Measurements from ENCODE around the gene TEK. TPM values are rescaled to one million over a fixed set of nuclear protein-coding genes. Genes with fewer than 3 reads are reported as not detected.

The TEK gene
- total RNA-seq, 1 donor from 2014 or later = 2.3 TPM

- no peaks in the 10 kb centered on the region for H3K36me3 Mint-ChIP-seq (ENCODE audit: low read depth, unreplicated experiment)
- H3K4me1 ChIP-seq (ENCODE audit: insufficient read depth, low read length) = peaks cover 9% of the 10 kb centered on the region
- peak overlapping the region; percentile 64 for H3K27ac ChIP-seq (ENCODE audit: low read depth, low read length)
- FAIRE-seq = no peak
- H2AFZ ChIP-seq (ENCODE audit: low read depth, low read length) = peak overlapping the region; percentile 76
- H3K4me1 Mint-ChIP-seq (ENCODE audit: low read depth, unreplicated experiment) = peaks cover 12% of the 10 kb centered on the region
- H3K79me2 ChIP-seq (ENCODE audit: insufficient read depth, low read length) = peaks cover 13% of the 10 kb centered on the region
- H4K20me1 ChIP-seq (ENCODE audit: insufficient read depth, low read length) = no peaks in the 10 kb centered on the region
- H3K4me3 ChIP-seq (ENCODE audit: insufficient read depth, low read depth, low read length) = peak overlapping the region; percentile 66
- H3K27me3 Mint-ChIP-seq (ENCODE audit: low read depth, unreplicated experiment) = no peaks in the 10 kb centered on the region
- no peaks in the 10 kb centered on the region for H3K9me3 ChIP-seq (ENCODE audit: insufficient read depth, low read depth, low read length)
- H3K9ac ChIP-seq (ENCODE audit: low read length) = peak overlapping the region; percentile 77
- TF ChIP-seq, protein P1, sequence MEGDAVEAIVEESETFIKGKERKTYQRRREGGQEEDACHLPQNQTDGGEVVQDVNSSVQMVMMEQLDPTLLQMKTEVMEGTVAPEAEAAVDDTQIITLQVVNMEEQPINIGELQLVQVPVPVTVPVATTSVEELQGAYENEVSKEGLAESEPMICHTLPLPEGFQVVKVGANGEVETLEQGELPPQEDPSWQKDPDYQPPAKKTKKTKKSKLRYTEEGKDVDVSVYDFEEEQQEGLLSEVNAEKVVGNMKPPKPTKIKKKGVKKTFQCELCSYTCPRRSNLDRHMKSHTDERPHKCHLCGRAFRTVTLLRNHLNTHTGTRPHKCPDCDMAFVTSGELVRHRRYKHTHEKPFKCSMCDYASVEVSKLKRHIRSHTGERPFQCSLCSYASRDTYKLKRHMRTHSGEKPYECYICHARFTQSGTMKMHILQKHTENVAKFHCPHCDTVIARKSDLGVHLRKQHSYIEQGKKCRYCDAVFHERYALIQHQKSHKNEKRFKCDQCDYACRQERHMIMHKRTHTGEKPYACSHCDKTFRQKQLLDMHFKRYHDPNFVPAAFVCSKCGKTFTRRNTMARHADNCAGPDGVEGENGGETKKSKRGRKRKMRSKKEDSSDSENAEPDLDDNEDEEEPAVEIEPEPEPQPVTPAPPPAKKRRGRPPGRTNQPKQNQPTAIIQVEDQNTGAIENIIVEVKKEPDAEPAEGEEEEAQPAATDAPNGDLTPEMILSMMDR (IDR thresholded peaks at IDR 0.05; ENCODE audit: insufficient read depth, low read depth, low read length) = no peak
- H3K36me3 ChIP-seq (ENCODE audit: insufficient read depth, low read length) = no peaks in the 10 kb centered on the region
- no peaks in the 10 kb centered on the region for H3K9me3 Mint-ChIP-seq (ENCODE audit: unreplicated experiment)
- no peak for DNase-seq (ENCODE audit: low read depth)
- H3K4me2 ChIP-seq (ENCODE audit: low read length) = peak overlapping the region; percentile 84
- no peak overlapping the region for H3K4me3 Mint-ChIP-seq (ENCODE audit: unreplicated experiment)
- no peaks in the 10 kb centered on the region for H3K27me3 ChIP-seq (ENCODE audit: insufficient read depth, low read length)
- H3K27ac Mint-ChIP-seq (ENCODE audit: unreplicated experiment) = no peak overlapping the region
Measured at GRCh38 chr9:27109621-27110020, 596 bp downstream of the TEK start.

- H3K36me3 Mint-ChIP-seq (ENCODE audit: low read depth, unreplicated experiment) = no peaks in the 10 kb centered on the region
- Histone ChIP-seq H3K9me3 (ENCODE audit: insufficient read depth, low read depth, low read length) (no peaks in the 10 kb centered on the region), H3K36me3 (ENCODE audit: insufficient read depth, low read length) (no peaks in the 10 kb centered on the region), H3K79me2 (ENCODE audit: insufficient read depth, low read length) (peaks cover 13% of the 10 kb centered on the region), H3K4me2 (ENCODE audit: low read length) (peak overlapping the region; percentile 84), H3K27ac (ENCODE audit: low read depth, low read length) (no peak overlapping the region), H2AFZ (ENCODE audit: low read depth, low read length) (no peak overlapping the region), H3K4me1 (ENCODE audit: insufficient read depth, low read length) (peaks cover 9% of the 10 kb centered on the region), H4K20me1 (ENCODE audit: insufficient read depth, low read length) (no peaks in the 10 kb centered on the region), H3K27me3 (ENCODE audit: insufficient read depth, low read length) (no peaks in the 10 kb centered on the region), H3K4me3 (ENCODE audit: insufficient read depth, low read depth, low read length) (peak overlapping the region; percentile 66), H3K9ac (ENCODE audit: low read length) (peak overlapping the region; percentile 77)
- FAIRE-seq = no peak
- TF ChIP-seq EZH2 (IDR thresholded peaks at IDR 0.05; ENCODE audit: insufficient read depth, low read length) = no peak
- TF ChIP-seq, protein P1 (IDR thresholded peaks at IDR 0.05; ENCODE audit: insufficient read depth, low read depth, low read length) = no peak
- H3K27ac Mint-ChIP-seq (ENCODE audit: unreplicated experiment) = no peak overlapping the region
- peaks cover 12% of the 10 kb centered on the region for H3K4me1 Mint-ChIP-seq (ENCODE audit: low read depth, unreplicated experiment)
- no peak overlapping the region for H3K4me3 Mint-ChIP-seq (ENCODE audit: unreplicated experiment)
- H3K9me3 Mint-ChIP-seq (ENCODE audit: unreplicated experiment) = no peaks in the 10 kb centered on the region
- no peaks in the 10 kb centered on the region for H3K27me3 Mint-ChIP-seq (ENCODE audit: low read depth, unreplicated experiment)
- no peak for DNase-seq (ENCODE audit: low read depth)
Measured at GRCh38 chr9:27110181-27110580, 1.2 kb downstream of the TEK start.

GRCh38 chr9:27112235-27112634, 3.2 kb downstream of the TEK start:
- no peak for TF ChIP-seq EZH2 (IDR thresholded peaks at IDR 0.05; ENCODE audit: insufficient read depth, low read length)
- TF ChIP-seq, protein P1 (IDR thresholded peaks at IDR 0.05; ENCODE audit: insufficient read depth, low read depth, low read length) = no peak
- Histone ChIP-seq H3K79me2 (ENCODE audit: insufficient read depth, low read length) (peaks cover 13% of the 10 kb centered on the region), H3K9ac (ENCODE audit: low read length) (no peak overlapping the region), H4K20me1 (ENCODE audit: insufficient read depth, low read length) (no peaks in the 10 kb centered on the region), H3K36me3 (ENCODE audit: insufficient read depth, low read length) (no peaks in the 10 kb centered on the region), H3K27me3 (ENCODE audit: insufficient read depth, low read length) (no peaks in the 10 kb centered on the region), H3K27ac (ENCODE audit: low read depth, low read length) (no peak overlapping the region), H3K4me1 (ENCODE audit: insufficient read depth, low read length) (peaks cover 9% of the 10 kb centered on the region), H2AFZ (ENCODE audit: low read depth, low read length) (no peak overlapping the region), H3K9me3 (ENCODE audit: insufficient read depth, low read depth, low read length) (no peaks in the 10 kb centered on the region), H3K4me2 (ENCODE audit: low read length) (no peak overlapping the region), H3K4me3 (ENCODE audit: insufficient read depth, low read depth, low read length) (no peak overlapping the region)
- H3K9me3 Mint-ChIP-seq (ENCODE audit: unreplicated experiment) = no peaks in the 10 kb centered on the region
- no peaks in the 10 kb centered on the region for H3K36me3 Mint-ChIP-seq (ENCODE audit: low read depth, unreplicated experiment)
- DNase-seq (ENCODE audit: low read depth) = no peak
- H3K27me3 Mint-ChIP-seq (ENCODE audit: low read depth, unreplicated experiment) = no peaks in the 10 kb centered on the region
- FAIRE-seq = no peak
- H3K27ac Mint-ChIP-seq (ENCODE audit: unreplicated experiment) = no peak overlapping the region
- no peak overlapping the region for H3K4me3 Mint-ChIP-seq (ENCODE audit: unreplicated experiment)
- peaks cover 12% of the 10 kb centered on the region for H3K4me1 Mint-ChIP-seq (ENCODE audit: low read depth, unreplicated experiment)
